ENCODE data around the gene VSIG4. TPM values are rescaled to one million over a fixed set of nuclear protein-coding genes. Genes with fewer than 3 reads are reported as not detected.

Gene VSIG4
- total RNA-seq, 1 donor from 2014 or later: 0.54 TPM

Other genes with a start within 250 kb of the VSIG4 start
- gene HEPH, start 124.2 kb upstream of the VSIG4 start, total RNA-seq: 8.1 TPM in 2 replicates